Type B pancreatic cell (in vitro differentiated cells): Measurements from ENCODE around the gene RGS1. TPM values are rescaled to one million over a fixed set of nuclear protein-coding genes. Genes with fewer than 3 reads are reported as not detected.
A peak's percentile ranks its signal among the peaks of the same experiment; 100 is the strongest.

Source experiments
- DNase-seq: peaks from one replicate; pipeline ENCODE4 v3.0.0; 2021; ENCODE audit warnings: mixed read lengths; ENCODE audit not compliant: unreplicated experiment; ENCODE audit errors: extremely low spot score
- H3K27ac Mint-ChIP-seq: 2 replicates; pipeline ENCODE4 v1.8.0; 2021; ENCODE audit warnings: mild to moderate bottlenecking, mixed read lengths
- H3K27me3 Mint-ChIP-seq: 2 replicates; pipeline ENCODE4 v1.8.0; 2021; ENCODE audit warnings: mixed read lengths
- H3K36me3 Mint-ChIP-seq: 2 replicates; pipeline ENCODE4 v1.8.0; 2021; ENCODE audit warnings: mixed read lengths
- H3K4me1 Mint-ChIP-seq: one replicate; pipeline ENCODE4 v1.8.0; 2021; ENCODE audit warnings: mixed read lengths; ENCODE audit not compliant: unreplicated experiment
- H3K4me3 Mint-ChIP-seq: 2 replicates; pipeline ENCODE4 v1.8.0; 2021; ENCODE audit warnings: mild to moderate bottlenecking, mixed read lengths
- H3K9me3 Mint-ChIP-seq: 2 replicates; pipeline ENCODE4 v1.8.0; 2021; ENCODE audit warnings: mixed read lengths
- total RNA-seq: library from RNA; stranded (reverse); gene quantifications from 2 replicates; pipeline ENCODE4 v1.2.1, GENCODE V29; 2021; ENCODE audit warnings: low replicate concordance
- TF ChIP-seq, protein P1 (sequence below): fragments of 200-600 bp; sonication (generic); conservative IDR thresholded peaks from 2 replicates; pipeline ENCODE4 v1.5.0; 2021; ENCODE audit warnings: antibody characterized with exemption, mild to moderate bottlenecking

RGS1 gene
- total RNA-seq, 1 donor from 2014 or later, result 1.1 TPM

DNA sequence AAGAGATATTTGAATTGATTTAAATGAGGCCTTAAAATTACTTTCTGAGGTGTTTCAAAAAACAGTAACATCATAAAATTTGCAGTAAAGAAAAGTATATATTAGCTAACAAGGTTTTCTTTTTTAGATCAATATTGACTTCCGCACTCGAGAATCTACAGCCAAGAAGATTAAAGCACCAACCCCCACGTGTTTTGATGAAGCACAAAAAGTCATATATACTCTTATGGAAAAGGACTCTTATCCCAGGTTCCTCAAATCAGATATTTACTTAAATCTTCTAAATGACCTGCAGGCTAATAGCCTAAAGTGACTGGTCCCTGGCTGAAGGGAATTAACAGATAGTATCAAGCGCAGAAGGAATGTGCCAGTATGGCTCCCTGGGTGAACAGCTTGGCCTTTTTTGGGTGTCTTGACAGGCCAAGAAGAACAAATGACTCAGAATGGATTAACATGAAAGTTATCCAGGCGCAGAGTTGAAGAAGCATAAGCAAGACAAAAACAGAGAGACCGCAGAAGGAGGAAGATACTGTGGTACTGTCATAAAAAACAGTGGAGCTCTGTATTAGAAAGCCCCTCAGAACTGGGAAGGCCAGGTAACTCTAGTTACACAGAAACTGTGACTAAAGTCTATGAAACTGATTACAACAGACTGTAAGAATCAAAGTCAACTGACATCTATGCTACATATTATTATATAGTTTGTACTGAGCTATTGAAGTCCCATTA lies 3.6 kb downstream of the RGS1 start:
- Mint-ChIP-seq H3K27ac (no peak overlapping the region), H3K9me3 (no peaks in the 10 kb centered on the region), H3K36me3 (no peaks in the 10 kb centered on the region), H3K4me3 (no peak overlapping the region), H3K27me3 (no peaks in the 10 kb centered on the region), H3K4me1 (peaks cover 11% of the 10 kb centered on the region)
- TF ChIP-seq, protein P1, sequence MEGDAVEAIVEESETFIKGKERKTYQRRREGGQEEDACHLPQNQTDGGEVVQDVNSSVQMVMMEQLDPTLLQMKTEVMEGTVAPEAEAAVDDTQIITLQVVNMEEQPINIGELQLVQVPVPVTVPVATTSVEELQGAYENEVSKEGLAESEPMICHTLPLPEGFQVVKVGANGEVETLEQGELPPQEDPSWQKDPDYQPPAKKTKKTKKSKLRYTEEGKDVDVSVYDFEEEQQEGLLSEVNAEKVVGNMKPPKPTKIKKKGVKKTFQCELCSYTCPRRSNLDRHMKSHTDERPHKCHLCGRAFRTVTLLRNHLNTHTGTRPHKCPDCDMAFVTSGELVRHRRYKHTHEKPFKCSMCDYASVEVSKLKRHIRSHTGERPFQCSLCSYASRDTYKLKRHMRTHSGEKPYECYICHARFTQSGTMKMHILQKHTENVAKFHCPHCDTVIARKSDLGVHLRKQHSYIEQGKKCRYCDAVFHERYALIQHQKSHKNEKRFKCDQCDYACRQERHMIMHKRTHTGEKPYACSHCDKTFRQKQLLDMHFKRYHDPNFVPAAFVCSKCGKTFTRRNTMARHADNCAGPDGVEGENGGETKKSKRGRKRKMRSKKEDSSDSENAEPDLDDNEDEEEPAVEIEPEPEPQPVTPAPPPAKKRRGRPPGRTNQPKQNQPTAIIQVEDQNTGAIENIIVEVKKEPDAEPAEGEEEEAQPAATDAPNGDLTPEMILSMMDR, result no peak
- no peak for DNase-seq

DNA sequence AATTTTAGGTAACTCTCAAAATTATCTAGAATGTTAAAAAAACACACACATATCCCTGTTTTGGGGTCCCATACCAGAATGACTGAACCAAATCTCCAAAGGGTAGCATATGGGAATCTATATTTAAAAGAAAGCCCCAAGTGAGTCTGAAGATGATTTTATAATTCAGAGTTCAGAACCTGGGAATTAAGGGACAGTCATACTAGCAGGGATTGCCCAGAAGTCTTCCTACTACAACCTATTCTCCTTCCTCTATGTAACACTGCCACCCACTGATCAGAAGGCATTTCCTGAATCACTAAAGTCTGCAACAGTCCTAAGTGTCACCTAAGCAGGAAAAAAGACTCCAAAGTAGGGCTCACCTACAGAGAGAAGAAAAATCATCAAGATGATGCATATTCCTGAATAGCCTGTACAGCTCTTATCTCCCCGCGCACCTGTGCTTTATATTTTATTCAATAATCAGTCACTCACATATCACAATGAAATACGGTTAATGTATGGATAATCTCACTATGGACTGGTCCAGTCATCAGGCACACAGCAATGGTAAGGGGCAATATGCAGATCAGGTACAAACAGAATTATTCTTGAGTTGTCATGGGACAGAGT lies 4.9 kb downstream of the RGS1 start:
- Mint-ChIP-seq H3K9me3 (no peaks in the 10 kb centered on the region), H3K4me3 (no peak overlapping the region), H3K27ac (no peak overlapping the region), H3K27me3 (no peaks in the 10 kb centered on the region), H3K4me1 (peaks cover 11% of the 10 kb centered on the region), H3K36me3 (no peaks in the 10 kb centered on the region)
- no peak for DNase-seq
- TF ChIP-seq, protein P1, result peak; percentile 27

DNA sequence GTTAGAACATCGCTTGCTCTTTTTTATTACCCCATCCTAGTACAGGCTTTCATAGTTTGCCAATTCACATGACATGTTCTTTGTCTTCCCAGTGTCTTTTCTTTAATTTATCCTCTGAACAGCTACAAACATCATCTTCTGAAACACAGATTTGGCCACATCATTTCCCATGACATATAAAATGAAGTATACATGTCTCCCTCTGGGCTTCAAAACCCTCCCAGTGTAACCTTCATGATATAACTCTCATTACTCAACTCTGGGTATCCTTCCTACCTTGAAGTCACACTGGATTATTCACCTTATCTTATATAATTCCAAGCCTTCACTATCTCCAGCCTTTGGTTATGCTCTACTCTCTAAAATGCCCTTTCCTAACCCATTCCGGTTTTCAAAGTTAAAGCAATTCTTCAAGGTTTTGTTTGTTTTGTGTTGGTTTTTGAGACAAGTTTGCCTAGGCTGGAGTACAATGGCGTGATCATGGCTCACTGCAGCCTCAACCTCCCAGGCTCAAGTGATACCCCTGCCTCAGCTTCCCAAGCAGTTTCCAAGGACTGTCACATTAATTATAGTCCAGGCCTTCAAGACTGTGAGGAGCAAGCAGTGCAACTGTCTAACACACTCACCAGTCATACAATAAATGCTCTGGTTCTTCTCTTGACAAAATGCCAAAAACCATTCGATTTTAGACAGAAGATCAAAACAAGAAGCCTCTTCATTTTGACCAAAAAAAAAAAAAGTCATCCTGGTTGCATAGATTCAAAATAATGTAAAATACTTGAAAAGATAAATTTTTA lies 5.8 kb downstream of the RGS1 start:
- no peaks in the 10 kb centered on the region for H3K27me3 Mint-ChIP-seq
- H3K9me3 Mint-ChIP-seq, result no peaks in the 10 kb centered on the region
- H3K36me3 Mint-ChIP-seq, result no peaks in the 10 kb centered on the region
- peaks cover 11% of the 10 kb centered on the region for H3K4me1 Mint-ChIP-seq
- TF ChIP-seq, protein P1, result no peak
- H3K27ac Mint-ChIP-seq, result no peak overlapping the region
- DNase-seq, result no peak
- no peak overlapping the region for H3K4me3 Mint-ChIP-seq

DNA sequence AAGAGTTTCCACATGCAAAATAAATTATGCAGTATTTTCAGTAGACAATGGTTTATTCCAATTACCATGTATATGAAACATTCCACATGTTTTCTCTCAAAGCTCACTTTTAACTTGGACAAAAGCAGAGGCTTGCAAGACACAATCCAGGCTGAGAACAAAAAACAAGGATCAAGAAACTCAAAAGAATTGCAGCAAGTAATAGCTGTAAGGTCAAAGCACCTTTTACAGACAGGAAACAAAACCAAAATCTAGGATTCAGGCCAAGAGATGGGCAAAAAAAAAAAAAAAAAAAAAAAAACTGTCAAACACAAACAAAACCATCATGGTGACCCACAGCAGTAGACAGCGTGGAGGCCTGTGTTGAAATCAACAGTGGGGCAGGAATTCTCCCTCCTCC lies 9.3 kb downstream of the RGS1 start:
- TF ChIP-seq, protein P1, result no peak
- no peak for DNase-seq
- Mint-ChIP-seq H3K27ac (no peak overlapping the region), H3K36me3 (no peaks in the 10 kb centered on the region), H3K4me1 (no peaks in the 10 kb centered on the region), H3K9me3 (no peaks in the 10 kb centered on the region), H3K4me3 (no peak overlapping the region), H3K27me3 (no peaks in the 10 kb centered on the region)

DNA sequence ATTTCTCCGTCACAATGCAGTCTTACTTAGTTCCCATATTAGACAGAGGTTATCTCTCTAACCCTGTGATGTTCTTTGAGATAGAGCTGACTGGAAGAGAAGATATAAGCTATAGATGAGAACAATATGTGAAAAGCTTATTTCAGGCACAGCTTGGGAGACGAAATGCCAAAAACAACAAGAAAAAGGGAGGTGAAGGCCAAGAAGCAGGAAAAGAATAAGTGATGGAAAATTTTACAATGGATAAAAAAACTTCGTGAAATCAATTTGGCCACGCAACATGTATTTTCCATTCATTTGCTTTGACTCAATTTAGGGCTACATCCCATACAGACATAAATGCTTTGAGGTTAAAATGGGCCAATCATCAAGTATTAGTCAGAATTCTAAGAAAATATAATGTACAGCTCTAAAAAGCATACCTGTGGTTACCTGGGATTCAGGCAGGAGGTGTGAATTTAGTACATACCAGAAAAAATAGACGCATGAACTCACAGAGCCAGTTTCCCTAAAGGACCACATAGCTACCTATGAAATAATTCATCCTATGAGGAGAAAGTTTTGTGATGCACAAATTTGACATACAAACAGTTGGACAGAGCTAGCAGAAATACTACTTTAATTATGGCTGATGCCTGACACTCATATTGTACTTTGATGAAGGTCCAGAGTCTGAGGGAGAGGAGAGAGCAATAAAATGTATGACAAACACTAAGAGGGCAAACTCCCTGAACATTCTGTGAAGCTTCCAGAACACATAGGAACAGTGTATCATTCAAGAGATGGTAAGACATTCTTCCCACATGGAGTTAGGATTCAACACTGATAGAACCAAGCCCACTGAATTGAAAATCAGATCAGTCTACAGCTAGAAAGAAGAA lies 12.1 kb downstream of the RGS1 start:
- no peak overlapping the region for H3K27ac Mint-ChIP-seq
- no peak overlapping the region for H3K4me3 Mint-ChIP-seq
- no peaks in the 10 kb centered on the region for H3K27me3 Mint-ChIP-seq
- DNase-seq, result no peak
- peaks cover 4% of the 10 kb centered on the region for H3K4me1 Mint-ChIP-seq
- TF ChIP-seq, protein P1, result no peak
- no peaks in the 10 kb centered on the region for H3K36me3 Mint-ChIP-seq
- no peaks in the 10 kb centered on the region for H3K9me3 Mint-ChIP-seq
